TTC549 (cell line): ENCODE results near the gene MYO1D.
"Not testable (repeated sequence)": the region's sequence is repeated elsewhere in the genome, so short reads cannot be mapped to it uniquely, and the experiment has no call there.

Source experiments
- FAIRE-seq: peaks from 2 replicates; lab custom pipeline; 2012; peaks lifted over from hg19 to GRCh38; lab: Jason Lieb, UNC

MYO1D gene

DNA sequence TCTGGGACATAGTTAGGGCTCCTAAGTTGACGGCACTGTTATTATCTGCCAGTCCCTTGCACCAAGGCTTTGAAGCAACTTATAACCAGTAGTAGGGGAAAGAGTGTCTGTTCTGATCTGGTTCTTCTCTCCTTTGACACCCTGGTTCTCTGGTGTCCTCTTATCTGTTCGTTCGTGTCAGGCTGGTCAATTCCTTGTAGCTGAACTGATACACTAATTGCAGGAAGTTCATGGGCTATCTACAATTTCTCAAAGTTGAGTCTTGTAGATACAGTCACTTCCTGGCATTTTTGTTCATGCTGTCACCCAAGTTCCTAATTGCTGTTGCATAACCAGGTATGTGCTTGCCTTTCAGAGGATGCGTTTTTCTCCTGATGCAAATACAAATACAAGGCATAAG is 17.3 kb upstream of the MYO1D start:
- no peak for FAIRE-seq

DNA sequence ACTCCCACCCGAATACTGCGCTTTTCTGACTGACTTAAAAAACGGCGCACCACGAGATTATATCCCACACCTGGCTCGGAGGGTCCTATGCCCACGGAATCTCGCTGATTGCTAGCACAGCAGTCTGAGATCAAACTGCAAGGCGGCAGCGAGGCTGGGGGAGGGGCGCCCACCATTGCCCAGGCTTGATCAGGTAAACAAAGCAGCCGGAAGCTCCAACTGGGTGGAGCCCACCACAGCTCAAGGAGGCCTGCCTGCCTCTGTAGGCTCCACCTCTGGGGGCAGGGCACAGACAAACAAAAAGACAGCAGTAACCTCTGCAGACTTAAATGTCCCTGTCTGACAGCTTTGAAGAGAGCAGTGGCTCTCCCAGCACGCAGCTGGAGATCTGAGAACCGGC is 10.5 kb upstream of the MYO1D start:
- not testable (repeated sequence) for FAIRE-seq

DNA sequence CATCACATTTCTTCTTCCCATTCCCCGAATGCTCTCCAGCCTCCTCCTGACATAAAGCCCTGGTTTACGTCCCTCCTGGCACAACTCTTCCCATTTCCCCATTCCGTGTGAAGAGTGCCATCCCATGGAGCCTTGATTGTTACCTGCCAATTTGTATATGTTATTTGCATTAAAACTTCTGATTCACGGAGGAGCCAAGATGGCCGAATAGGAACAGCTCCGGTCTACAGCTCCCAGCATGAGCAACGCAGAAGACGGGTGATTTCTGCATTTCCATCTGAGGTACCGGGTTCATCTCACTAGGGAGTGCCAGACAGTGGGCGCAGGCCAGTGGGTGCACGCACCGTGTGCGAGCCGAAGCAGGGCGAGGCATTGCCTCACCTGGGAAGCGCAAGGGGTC is 10.0 kb upstream of the MYO1D start:
- FAIRE-seq = not testable (repeated sequence)

DNA sequence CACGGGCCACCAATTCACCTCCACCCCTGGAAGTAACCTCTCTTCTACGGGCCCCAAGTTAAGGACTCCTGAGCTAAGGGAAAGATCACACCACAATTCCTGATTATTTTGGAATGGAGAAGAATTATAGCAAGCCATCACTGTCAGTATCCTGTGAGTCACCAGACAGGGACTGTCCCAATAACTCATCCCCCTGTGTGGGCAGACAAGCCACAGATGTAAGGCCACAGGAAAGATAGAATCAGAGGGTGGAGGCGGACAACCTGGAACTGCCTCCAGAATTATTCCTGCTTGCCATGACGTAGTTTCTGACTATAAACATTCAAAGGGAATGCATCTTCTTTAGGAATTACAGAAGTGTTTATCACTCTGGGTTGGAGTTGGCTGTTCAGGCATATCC is 5.8 kb upstream of the MYO1D start:
- no peak for FAIRE-seq

GRCh38 chr17:32882029-32882428 is 5.1 kb upstream of the MYO1D start:
- FAIRE-seq = no peak

DNA sequence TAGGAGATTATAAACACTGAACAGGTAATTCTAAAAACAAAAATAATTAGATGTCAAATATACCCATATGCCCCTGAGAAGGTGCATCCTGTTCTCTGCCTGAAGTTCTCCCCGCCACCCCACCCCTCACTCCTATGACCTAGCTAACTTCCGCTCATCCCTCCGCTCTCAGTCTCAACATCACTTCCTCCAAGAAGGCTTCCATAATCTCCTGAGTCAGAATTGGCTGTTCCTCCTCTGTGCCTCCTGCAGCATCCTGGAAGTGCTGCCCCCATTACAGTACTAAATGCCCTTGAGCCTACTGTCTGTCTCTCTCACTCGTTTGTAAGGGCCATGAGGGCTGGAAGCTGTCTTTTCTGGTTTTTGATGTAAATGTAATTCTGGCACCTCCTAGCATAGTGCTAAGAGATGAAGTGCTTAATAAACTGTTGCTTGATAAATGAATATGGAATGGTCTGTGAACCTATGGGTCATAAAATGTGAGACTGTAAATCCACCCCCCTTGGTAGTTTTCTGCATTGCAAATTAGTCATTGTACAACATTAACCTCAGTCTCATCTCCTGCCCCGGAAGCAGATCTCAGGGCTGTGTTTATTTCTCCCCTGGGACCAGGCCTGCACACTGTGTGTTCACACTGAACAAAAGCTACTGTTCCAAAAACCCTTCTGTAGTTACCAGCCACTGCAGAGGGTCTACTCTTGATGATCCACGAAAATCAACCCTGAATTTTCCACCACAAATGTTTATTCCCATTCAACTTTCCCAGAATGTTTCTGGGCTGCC is 3.9 kb upstream of the MYO1D start:
- FAIRE-seq = no peak

GRCh38 chr17:32879134-32879533 is 2.2 kb upstream of the MYO1D start:
- FAIRE-seq = no peak

GRCh38 chr17:32878211-32878610 is 1.3 kb upstream of the MYO1D start:
- no peak for FAIRE-seq

GRCh38 chr17:32877164-32877764 is 340 bp upstream of the MYO1D start:
- FAIRE-seq = no peak

DNA sequence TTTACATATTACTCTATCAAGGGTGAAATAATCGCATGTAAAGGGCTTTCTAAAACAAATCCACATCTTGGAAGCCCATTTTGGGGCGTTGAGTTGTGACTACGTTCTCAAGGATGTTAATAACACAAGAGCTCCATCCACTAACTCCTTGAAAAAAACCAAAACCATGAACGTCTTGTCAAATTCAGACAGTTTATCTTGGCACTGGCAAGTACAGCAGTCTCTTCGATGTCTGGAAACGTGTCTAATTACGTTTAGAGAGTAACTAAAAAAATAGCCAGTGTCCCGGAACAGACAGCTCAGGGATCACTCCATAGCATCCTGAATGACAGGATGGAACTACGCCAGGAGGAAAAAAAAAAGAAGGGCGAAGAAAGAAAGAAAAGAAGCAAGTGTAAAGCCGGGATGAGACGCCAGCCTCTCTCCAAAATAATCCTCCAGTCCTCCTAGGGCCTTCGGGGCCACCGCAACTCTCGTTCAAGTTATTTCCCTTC is 954 bp downstream of the MYO1D start:
- FAIRE-seq = no peak

DNA sequence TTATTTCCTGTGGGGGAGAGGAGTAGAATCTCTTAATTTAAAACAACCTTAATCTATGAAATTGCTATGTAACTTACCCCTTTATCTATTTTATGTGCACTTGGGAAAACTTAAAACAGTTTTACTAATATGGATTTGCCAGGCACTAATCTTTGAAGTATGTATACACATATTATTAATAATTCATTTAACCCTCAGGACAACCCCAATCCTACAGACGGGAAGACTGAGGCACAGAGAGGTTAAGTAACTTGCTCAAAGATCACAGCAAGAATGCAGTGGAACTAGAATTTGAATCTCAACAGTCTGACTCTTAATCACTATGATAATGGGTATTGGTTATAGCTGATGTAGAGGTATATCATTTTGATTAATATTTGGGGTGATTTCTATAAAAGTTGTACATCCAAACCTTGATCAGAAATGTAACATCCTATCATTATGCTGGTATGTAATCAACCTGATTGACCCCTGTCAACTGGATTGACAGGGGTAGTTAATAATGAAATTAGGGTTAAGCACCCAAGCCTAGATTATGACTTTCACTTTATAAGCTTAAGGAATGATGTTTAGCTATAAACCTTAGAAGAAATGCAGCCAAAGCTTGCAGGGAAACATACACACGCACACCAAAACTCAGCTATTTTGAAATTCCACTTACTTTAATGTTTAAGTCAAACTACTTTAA is 1.6 kb downstream of the MYO1D start:
- no peak for FAIRE-seq

DNA sequence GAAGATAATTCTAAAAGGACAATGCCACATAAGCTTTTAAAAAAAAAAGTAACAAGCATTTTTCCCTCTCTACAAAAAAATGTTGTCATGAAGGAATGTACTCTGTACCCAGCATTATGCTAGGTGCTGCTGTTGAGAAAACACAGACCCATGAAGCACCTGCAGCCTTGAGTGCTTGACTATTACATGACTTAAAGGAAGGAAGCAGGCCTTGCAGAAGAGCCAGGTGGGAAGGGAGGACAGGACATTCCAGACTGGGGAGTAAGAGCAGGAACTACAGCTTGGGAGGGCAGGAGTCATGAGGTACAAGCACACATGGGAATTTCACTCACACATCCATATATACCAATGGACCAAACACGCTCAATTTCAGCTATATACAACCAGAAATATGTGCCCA is 3.8 kb downstream of the MYO1D start:
- FAIRE-seq = no peak

- no peak for FAIRE-seq
These were observed 5.2 kb downstream of the MYO1D start for GRCh38 chr17:32871746-32872145.

GRCh38 chr17:32870969-32871368 is 6.0 kb downstream of the MYO1D start:
- no peak for FAIRE-seq

GRCh38 chr17:32870027-32870670 is 6.8 kb downstream of the MYO1D start:
- no peak for FAIRE-seq

- FAIRE-seq = no peak
These were observed 7.4 kb downstream of the MYO1D start for GRCh38 chr17:32869345-32870026.

GRCh38 chr17:32865141-32865540 is 11.8 kb downstream of the MYO1D start:
- FAIRE-seq = no peak

GRCh38 chr17:32863559-32863958 is 13.4 kb downstream of the MYO1D start:
- FAIRE-seq = no peak

DNA sequence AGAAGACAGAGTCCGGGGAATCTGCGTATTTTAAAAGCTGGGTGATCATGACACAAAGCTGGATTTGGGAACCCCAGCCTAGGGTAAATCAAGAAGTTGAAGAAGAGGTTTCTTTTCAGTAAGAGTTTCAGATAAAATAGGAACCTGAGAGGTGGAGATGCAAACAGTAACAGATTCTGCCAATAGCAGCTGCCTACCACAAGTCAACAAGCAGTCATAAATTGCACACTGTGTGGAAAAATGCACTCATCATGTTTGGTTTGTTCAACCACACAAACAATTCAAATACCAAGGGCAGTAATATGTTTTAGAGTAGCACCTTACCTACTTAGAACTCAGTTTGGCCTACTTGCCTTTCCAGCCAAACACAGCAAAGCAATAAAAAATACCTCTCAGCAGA is 14.0 kb downstream of the MYO1D start:
- FAIRE-seq = no peak

DNA sequence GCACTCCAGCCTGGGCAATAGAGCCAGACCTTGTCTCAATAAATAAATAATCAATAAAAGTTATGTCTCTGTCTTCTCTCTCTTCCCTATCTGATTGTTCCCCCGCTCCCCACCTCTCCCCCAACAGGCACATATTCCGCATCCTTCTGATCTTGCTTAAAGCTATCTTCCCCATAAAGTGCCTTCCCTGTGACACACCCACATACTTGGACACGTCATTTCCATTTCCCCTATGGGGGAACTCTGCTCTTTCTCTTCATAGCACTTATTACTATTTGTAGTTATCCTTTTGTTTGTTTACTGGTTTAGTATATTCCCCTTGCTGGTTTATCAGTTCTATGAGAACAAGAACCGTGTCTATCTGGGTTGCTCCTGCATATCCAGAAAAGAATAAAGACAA is 14.9 kb downstream of the MYO1D start:
- no peak for FAIRE-seq

DNA sequence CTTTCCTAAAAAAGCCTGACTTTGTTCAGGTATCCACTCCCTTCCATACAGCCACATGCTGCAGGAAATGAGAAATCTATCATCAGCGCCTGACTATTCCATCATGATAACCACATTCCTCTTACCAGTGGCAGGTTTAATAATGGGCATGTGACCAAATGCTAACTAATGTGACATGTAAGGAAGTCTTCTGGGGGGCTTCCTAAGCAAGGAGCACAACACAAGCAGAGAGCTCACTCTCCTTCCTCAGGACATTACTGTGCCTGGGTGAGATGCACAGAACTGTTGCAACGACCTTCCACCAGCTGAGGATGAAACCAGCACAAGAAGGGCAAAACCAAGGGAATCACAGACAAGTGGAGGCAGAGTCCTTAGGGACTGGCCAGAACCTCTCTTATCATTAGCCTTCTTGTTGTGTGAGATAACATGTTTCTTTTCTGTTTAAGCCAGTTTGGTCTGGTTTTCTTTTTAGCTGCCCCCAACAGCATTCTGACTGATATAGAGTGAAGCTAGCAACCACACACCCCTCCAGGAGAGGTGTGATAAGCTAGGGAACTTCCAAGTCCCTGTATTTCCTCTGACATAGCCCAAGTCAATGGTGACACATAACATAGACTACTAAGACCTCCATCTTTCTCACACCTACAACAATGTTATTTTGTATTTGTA is 16.9 kb downstream of the MYO1D start:
- FAIRE-seq = no peak

- no peak for FAIRE-seq
These were observed 21.3 kb downstream of the MYO1D start for GRCh38 chr17:32855620-32856019.
